OCI-LY1 (cell line): ENCODE results near the gene AFAP1L2.

Experiments used
- CTCF ChIP-seq: fragments of 200-600 bp; sonication (generic), shearing (Covaris generic); IDR thresholded peaks from 2 replicates; pipeline ENCODE4 v1.5.1; 2017; ENCODE audit warnings: mild to moderate bottlenecking, antibody characterized with exemption, low read length, moderate library complexity, mixed read lengths
- EZH2 ChIP-seq: fragments of 200-600 bp; sonication (generic), shearing (Covaris generic); IDR thresholded peaks from 2 replicates; pipeline ENCODE4 v1.8.0; 2017; ENCODE audit warnings: borderline replicate concordance, mixed run types, mild to moderate bottlenecking, antibody characterized with exemption, low read length, moderate library complexity, mixed read lengths

GRCh38 chr10:114441107-114441506 lies 36.8 kb upstream of the AFAP1L2 start:
- TF ChIP-seq CTCF (no peak), EZH2 (no peak)
